GM18508 (cell line): ENCODE results near the gene FAM193A.

Experiments
- ATAC-seq: cut with Tn5 transposase; IDR thresholded peaks from one replicate; pipeline ENCODE4 v1.9.1; 2021; ENCODE audit warnings: moderate number of reproducible peaks; ENCODE audit not compliant: insufficient read depth, unreplicated experiment

The FAM193A gene

GRCh38 chr4:2686379-2687265 lies 150.2 kb downstream of the FAM193A start:
- no peak for ATAC-seq

- ATAC-seq, result no peak
Observed at GRCh38 chr4:2688281-2688680, 151.8 kb downstream of the FAM193A start.

GRCh38 chr4:2688697-2689096 lies 152.2 kb downstream of the FAM193A start:
- no peak for ATAC-seq

DNA sequence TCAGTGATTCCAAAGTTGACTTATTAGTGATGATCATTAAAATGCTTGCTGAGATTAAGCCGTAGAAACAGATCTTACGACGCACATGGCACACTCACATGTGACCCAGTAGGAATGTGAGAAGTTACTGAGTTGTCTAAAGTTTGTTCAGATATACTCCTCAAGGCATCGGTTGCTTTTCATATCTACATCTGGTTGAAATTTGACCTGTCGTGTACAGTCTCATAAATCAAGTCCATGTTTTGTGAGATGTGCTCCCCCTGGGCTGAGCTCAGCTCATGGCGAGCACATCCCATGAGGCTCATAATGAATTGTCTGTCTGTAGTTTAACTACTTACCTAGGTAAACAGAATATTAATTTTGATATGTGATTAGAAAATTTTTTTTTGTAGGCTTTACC lies 152.7 kb downstream of the FAM193A start:
- no peak for ATAC-seq

DNA sequence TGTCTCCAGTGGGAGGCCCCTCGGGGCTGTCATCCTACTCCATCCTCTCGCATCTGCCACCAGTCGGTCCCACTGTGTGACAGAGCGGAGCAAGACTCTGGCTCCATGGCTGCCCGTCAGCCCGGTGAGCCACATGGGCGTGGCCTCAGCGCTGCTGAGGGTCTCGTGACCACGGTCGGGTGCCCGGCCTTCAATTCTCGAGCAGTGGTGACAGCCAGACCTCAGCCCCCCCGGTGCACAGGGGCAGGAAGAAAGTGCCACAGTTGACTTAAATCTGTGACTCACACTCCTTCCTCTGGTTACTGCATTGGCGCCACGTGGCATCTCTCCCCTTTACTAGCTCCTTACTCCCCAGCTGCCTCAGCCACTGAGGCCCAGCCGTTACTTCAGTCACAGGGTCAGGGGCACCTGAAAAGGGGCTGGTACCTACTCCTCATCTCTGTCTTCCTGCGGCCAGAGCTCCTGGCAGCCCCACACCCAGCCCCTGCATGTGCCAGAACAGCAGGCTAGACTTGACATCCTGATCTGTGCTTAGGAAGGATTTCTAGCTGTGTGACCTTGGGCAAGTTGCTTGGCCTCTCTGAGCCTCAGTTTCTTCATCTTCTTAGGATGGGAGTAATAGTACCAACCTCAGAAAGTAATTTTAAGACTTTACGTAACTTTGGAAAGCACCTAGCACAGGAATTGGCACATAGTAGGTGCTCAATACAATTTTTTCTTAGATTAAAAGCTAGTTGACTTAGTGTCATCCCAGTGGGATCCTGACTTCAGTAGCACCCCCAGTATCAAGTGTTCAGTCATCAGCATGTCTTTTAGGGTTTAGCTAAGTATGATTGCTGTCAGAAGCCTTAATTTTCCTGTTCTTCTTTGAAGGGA lies 153.6 kb downstream of the FAM193A start:
- ATAC-seq, result peak; percentile 56

DNA sequence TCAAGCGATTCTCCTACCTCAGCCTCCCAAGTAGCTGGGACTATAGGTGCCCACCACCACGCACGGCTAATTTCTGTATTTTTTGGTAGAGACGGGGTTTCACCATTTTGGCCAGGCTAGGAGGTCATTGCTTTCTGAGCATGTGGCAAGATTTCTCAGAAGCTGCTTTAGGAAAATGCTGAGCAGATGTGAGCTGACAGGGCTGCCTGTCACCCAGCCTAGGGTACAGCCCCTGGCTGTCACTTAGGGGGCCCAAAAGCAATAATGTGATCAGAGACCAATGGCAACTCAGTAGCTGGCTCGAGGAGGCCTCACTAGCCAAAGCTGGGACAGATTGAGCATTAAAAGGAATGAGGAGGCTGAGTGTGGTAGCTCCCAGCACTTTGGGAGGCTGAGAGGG lies 154.9 kb downstream of the FAM193A start:
- ATAC-seq, result no peak

GRCh38 chr4:2691952-2692435 lies 155.5 kb downstream of the FAM193A start:
- ATAC-seq, result no peak

- ATAC-seq, result no peak
Observed at GRCh38 chr4:2694691-2695090, 158.2 kb downstream of the FAM193A start.

GRCh38 chr4:2695346-2696060 lies 159.1 kb downstream of the FAM193A start:
- ATAC-seq, result no peak

DNA sequence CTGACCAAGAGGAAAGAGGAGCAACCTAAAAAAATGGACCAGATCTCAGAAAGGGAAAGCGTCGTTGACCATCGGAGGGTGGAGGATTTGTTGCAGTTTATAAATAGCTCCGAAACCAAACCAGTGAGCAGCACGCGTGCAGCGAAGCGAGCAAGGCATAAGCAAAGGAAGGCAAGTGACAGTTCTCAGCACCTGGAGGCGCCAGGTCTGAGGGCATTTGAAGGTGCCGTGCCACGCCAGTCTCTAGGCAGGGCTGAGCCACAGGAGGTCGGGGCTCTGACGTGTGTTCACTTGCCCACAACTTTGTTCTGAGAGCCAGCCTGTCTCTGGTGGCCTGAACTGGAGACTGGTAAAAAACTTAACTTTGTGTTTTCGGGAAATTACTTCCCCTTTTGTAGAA lies 160.0 kb downstream of the FAM193A start:
- peak; percentile 92 for ATAC-seq

DNA sequence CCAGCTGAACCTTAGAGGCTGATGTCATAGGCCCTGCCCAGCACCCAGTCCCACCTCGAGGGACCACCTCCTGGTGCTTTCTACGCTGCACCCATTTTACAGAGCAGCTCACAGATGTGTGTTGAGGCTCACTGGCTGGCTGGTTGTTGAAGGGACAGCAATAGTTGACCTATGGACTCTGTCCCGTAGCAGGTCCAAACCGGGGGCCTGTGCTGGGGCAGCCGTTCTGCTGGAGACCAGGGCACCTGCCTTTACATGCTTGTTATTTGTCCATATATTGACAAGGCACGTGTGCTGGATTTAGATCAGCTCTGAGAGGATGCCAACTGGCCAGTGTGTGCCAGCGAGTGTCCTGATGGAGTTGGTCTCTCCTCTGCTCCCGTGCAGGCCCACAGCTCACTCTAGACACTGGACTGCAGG lies 161.6 kb downstream of the FAM193A start:
- no peak for ATAC-seq

GRCh38 chr4:2698504-2698903 lies 162.1 kb downstream of the FAM193A start:
- no peak for ATAC-seq

DNA sequence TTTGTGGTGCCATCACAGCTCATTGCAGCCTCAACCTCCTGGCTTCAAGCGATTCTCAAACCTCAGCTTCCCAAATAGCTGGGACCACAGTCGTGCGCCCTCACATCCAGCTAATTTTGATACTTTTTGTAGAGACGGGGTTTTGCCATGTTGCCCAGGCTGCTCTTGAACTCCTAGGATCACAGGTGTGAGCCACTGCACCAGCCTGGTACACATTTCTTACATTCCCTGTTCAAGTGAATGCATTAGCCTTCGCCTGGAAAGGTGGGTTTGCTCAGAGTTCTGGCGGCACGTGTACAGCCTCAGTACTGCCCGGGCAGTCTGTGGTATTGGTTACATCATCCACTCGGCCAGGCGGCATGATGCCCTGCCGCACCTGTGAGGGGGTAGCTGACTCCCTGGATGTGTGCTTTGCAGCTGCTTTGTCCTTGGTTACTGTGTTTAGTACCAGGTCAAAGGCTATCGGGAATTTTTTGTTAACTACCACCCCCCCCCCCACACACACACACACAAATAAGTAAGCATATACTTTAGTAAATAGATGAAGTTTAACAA lies 162.6 kb downstream of the FAM193A start:
- no peak for ATAC-seq

- ATAC-seq, result no peak
Observed at GRCh38 chr4:2699534-2699933, 163.1 kb downstream of the FAM193A start.

- ATAC-seq, result no peak
Observed at GRCh38 chr4:2700031-2700430, 163.6 kb downstream of the FAM193A start.

DNA sequence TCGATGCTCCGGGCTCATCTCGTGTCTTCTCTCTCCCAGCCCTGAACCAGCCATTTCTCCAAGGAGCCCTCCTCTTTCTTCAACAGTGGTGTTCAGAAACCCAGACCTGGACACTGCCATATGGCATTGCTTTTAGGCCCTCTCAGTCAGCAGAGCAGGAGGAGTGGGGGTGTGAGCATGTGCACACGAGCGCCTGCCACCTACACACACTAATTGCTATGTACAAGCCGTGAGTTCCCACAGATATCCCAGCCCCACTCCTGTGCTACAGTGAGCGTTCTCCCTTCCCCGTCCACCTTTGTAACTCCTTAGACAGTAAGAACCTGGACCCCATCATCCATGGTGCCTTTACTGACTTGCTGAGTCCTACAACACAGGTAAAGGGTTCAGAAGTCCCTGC lies 165.9 kb downstream of the FAM193A start:
- no peak for ATAC-seq

GRCh38 chr4:2702770-2703169 lies 166.3 kb downstream of the FAM193A start:
- ATAC-seq, result no peak

DNA sequence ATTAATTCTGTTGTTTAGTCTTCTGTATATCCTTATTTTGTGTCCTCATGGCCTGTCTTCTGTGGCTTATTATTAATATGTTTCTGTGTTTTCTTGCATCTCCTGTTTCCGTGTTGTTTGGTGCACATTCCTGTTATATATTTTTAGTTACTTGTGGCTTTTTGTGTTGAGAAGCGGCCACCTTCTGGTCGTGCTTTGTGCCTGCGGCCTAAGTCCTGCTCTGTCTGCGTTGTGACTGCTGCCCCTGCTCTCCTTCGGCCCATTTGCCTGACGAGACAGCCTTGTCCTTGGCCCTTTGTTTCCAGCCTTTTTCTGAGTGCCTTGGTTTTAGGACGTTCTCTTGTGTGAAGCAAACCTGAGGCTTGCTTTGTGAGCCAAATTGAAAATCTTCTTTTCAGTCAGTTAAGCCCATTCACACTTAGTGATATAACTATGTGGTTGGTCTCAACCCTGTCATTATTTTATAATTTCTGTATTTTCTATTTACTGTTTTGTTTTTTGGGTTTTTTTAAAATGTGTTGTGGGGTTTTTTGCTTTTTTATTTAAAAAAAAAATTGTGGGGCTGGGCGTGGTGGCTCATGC lies 175.9 kb downstream of the FAM193A start:
- no peak for ATAC-seq

GRCh38 chr4:2713337-2713736 lies 176.9 kb downstream of the FAM193A start:
- ATAC-seq, result no peak
